Suprapubic skin (tissue), 4 donors: ENCODE data around the gene NAT9. TPM values are rescaled to one million over a fixed set of nuclear protein-coding genes. Genes with fewer than 3 reads are reported as not detected.

Source experiments
- DNase-seq, 2 donors: peaks; one replicate each; pipeline ENCODE4 v3.0.0-alpha.2; 2019; ENCODE audit warnings: low spot score in 2 of 2
- H3K27ac ChIP-seq: fragments of 200-600 bp; sonication (generic); one replicate; pipeline ENCODE4 v1.5.1; 2019
- H3K27me3 ChIP-seq: fragments of 200-600 bp; sonication (generic); one replicate; pipeline ENCODE4 v1.5.1; 2019
- H3K36me3 ChIP-seq: fragments of 200-600 bp; sonication (generic); one replicate; pipeline ENCODE4 v1.5.1; 2019
- H3K4me1 ChIP-seq: fragments of 200-600 bp; sonication (generic); one replicate; pipeline ENCODE4 v1.5.1; 2019
- H3K4me3 ChIP-seq: fragments of 200-600 bp; sonication (generic); one replicate; pipeline ENCODE4 v1.5.1; 2019; ENCODE audit warnings: mild to moderate bottlenecking
- H3K9me3 ChIP-seq: fragments of 200-600 bp; sonication (generic); one replicate; pipeline ENCODE4 v1.5.1; 2019
- CTCF ChIP-seq, 2 donors: fragments of 200-600 bp in 1 of 2; fragments of 450-650 bp in 1 of 2; sonication (generic) in 1 of 2; IDR thresholded peaks; one replicate each; pipeline ENCODE4 v1.5.1; 2016 to 2019; ENCODE audit warnings: antibody characterized with exemption in 2 of 2, mild to moderate bottlenecking in 1 of 2, moderate library complexity in 1 of 2
- EP300 ChIP-seq: sonication (generic); formaldehyde crosslinking; IDR thresholded peaks from one replicate; pipeline ENCODE4 v1.6.1; 2017; ENCODE audit warnings: antibody characterized with exemption
- POLR2A ChIP-seq, 2 donors: fragments of 450-650 bp; IDR thresholded peaks; one replicate each; pipeline ENCODE4 v1.6.1; 2017; ENCODE audit warnings: antibody characterized with exemption in 2 of 2, mild to moderate bottlenecking in 2 of 2, moderate library complexity in 2 of 2
- POLR2AphosphoS5 ChIP-seq, 3 donors: sonication (generic); formaldehyde crosslinking; IDR thresholded peaks; one replicate each; pipeline ENCODE4 v1.6.1; 2017; ENCODE audit warnings: antibody characterized with exemption in 3 of 3
- WGBS: methylation state at CpG from one replicate; pipeline ENCODE4 v1.1.5; 2018; 5-methylcytosine and 5-hydroxymethylcytosine counted together
- total RNA-seq, 4 donors: library from RNA; depleted of rRNA; stranded (reverse); fragments of >200 nt; gene quantifications; one replicate each; pipeline ENCODE4 v1.1.0, GENCODE V29; 2016

Gene NAT9
- total RNA-seq, 4 donors from 2014 or later: 21.0 to 32.7 (median 24.4) TPM

DNA sequence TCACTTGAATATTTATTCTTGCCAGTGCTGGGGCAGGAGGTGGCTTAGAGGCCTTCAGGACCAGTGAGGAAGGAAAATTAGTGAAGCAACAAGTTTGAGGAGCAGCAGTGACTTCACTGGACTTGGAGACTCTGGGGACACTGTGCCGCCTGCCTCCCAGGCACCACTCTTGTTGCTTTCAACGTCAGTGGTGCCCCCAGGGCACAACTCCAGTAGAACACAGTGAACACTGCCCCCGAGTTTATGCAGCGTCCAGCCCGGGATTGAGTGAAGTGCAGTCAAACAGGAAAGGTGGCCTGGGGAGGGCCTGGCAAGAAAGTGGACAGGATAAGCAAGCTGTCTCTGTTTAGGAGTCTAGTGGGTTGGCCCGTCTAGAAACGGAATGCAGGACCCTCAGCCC is 24.4 kb upstream of the NAT9 start:
- 77% methylated on average over 7 of the region's 7 CpGs for WGBS
- no peak for TF ChIP-seq CTCF (IDR thresholded peaks at IDR 0.05)
- no peak for TF ChIP-seq EP300
- TF ChIP-seq POLR2A (IDR thresholded peaks at IDR 0.05): no peak
- TF ChIP-seq POLR2AphosphoS5 (IDR thresholded peaks at IDR 0.05): no peak
- DNase-seq: no peak
- peaks cover 79% of the 10 kb centered on the region for H3K36me3 ChIP-seq
- H3K27ac ChIP-seq: no peak overlapping the region
- no peaks in the 10 kb centered on the region for H3K27me3 ChIP-seq
- no peaks in the 10 kb centered on the region for H3K4me1 ChIP-seq
- H3K9me3 ChIP-seq: no peaks in the 10 kb centered on the region
- H3K4me3 ChIP-seq: no peak overlapping the region

DNA sequence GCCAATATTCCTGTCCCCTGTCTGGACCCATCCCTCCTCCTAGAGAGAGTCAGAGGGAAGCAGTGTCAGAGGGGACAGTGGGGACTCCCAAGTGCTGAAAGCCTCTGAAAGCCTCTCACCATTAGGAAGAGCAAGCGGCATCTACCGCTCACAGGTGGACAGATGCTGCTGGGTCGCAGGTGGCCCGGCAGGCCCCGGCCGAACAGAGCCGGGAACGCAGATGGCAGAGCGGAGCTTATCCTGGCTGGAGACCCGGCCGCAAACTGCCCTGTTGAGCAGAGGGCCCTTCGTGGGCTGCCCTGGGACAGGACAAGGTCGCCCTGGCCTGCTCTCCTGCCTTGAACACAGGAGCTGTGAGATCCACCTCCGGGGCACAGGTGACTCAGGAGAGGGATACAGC is 23.0 kb upstream of the NAT9 start:
- no peak for TF ChIP-seq CTCF (IDR thresholded peaks at IDR 0.05)
- TF ChIP-seq EP300: no peak
- no peak for TF ChIP-seq POLR2A (IDR thresholded peaks at IDR 0.05)
- no peak for TF ChIP-seq POLR2AphosphoS5 (IDR thresholded peaks at IDR 0.05)
- no peak for DNase-seq
- H3K27me3 ChIP-seq: no peaks in the 10 kb centered on the region
- no peaks in the 10 kb centered on the region for H3K9me3 ChIP-seq
- H3K27ac ChIP-seq: no peak overlapping the region
- H3K4me1 ChIP-seq: no peaks in the 10 kb centered on the region
- 87% methylated on average over 6 of the region's 14 CpGs for WGBS
- H3K36me3 ChIP-seq: peaks cover 82% of the 10 kb centered on the region
- H3K4me3 ChIP-seq: no peak overlapping the region

- H3K9me3 ChIP-seq: no peaks in the 10 kb centered on the region
- H3K27me3 ChIP-seq: no peaks in the 10 kb centered on the region
- peaks cover 86% of the 10 kb centered on the region for H3K36me3 ChIP-seq
- H3K27ac ChIP-seq: no peak overlapping the region
- no peaks in the 10 kb centered on the region for H3K4me1 ChIP-seq
- H3K4me3 ChIP-seq: no peak overlapping the region
- DNase-seq: no peak
- TF ChIP-seq POLR2AphosphoS5 (IDR thresholded peaks at IDR 0.05) (no peak), POLR2A (IDR thresholded peaks at IDR 0.05) (no peak), CTCF (IDR thresholded peaks at IDR 0.05) (no peak), EP300 (no peak)
- WGBS: 88% methylated on average over 8 of the region's 8 CpGs
Measured at GRCh38 chr17:74798239-74798707, 22.1 kb upstream of the NAT9 start.

DNA sequence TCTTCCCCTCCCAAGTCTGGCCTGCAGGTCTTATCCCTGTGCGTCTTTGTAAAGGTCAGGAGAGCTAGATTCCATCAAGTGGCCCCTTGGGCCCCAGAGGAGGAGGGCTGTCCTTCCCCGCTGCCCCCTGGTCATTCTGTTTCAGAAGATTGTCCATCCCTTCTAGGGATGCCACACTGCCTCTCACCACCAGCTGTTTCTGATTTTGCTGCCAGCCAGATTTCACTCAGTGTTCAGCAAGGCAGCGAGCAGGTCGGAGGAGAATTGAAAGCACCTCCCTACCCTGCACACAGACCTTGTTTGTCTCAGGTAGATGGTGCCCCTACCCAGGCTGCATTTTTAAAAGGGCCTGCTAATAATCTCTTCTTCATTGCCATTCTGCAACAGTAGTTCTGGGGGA is 21.7 kb upstream of the NAT9 start:
- H3K4me3 ChIP-seq: no peak overlapping the region
- TF ChIP-seq POLR2AphosphoS5 (IDR thresholded peaks at IDR 0.05) (no peak), POLR2A (IDR thresholded peaks at IDR 0.05) (no peak), EP300 (no peak), CTCF (IDR thresholded peaks at IDR 0.05) (no peak)
- DNase-seq: no peak
- 95% methylated on average over 4 of the region's 4 CpGs for WGBS
- no peaks in the 10 kb centered on the region for H3K27me3 ChIP-seq
- H3K36me3 ChIP-seq: peaks cover 91% of the 10 kb centered on the region
- H3K27ac ChIP-seq: no peak overlapping the region
- no peaks in the 10 kb centered on the region for H3K4me1 ChIP-seq
- H3K9me3 ChIP-seq: no peaks in the 10 kb centered on the region

- H3K4me1 ChIP-seq: no peaks in the 10 kb centered on the region
- no peak overlapping the region for H3K4me3 ChIP-seq
- no peaks in the 10 kb centered on the region for H3K9me3 ChIP-seq
- WGBS: 81% methylated on average over 6 of the region's 6 CpGs
- TF ChIP-seq EP300 (no peak), POLR2A (IDR thresholded peaks at IDR 0.05) (no peak), POLR2AphosphoS5 (IDR thresholded peaks at IDR 0.05) (no peak), CTCF (IDR thresholded peaks at IDR 0.05) (no peak)
- H3K27me3 ChIP-seq: no peaks in the 10 kb centered on the region
- H3K36me3 ChIP-seq: peaks cover 89% of the 10 kb centered on the region
- no peak for DNase-seq
- no peak overlapping the region for H3K27ac ChIP-seq
Measured at GRCh38 chr17:74796866-74797265, 20.7 kb upstream of the NAT9 start.
